Vagina (tissue), 2 donors: ENCODE results near the gene UBR4.

Experiments
- CTCF ChIP-seq, 3 experiments: fragments of 450-650 bp in 2 of 3; fragments of 200-600 bp in 1 of 3; sonication (generic) in 1 of 3; IDR thresholded peaks; one replicate each; pipeline ENCODE4 v1.5.1; 2017 to 2019; ENCODE audit warnings: antibody characterized with exemption in 3 of 3, mild to moderate bottlenecking in 2 of 3, moderate library complexity in 2 of 3
- POLR2A ChIP-seq, 2 donors: fragments of 450-650 bp; IDR thresholded peaks; one replicate each; pipeline ENCODE4 v1.6.1; 2017; ENCODE audit warnings: antibody characterized with exemption in 2 of 2, mild to moderate bottlenecking in 2 of 2, moderate library complexity in 2 of 2
- POLR2AphosphoS5 ChIP-seq, 2 donors: sonication (generic); formaldehyde crosslinking; IDR thresholded peaks; one replicate each; pipeline ENCODE4 v1.9.0; 2017; ENCODE audit warnings: antibody characterized with exemption in 2 of 2, mild to moderate bottlenecking in 2 of 2, low read depth in 1 of 2; ENCODE audit not compliant: insufficient read depth in 1 of 2

- TF ChIP-seq CTCF (IDR thresholded peaks at IDR 0.05) (no peak), POLR2A (IDR thresholded peaks at IDR 0.05) (no peak), POLR2AphosphoS5 (IDR thresholded peaks at IDR 0.05; ENCODE audit: insufficient read depth in 1 of 2, low read depth in 1 of 2) (no peak)
Measured at GRCh38 chr1:19149736-19150135, 60.3 kb downstream of the UBR4 start.
